Amniotic stem cell (primary cell): ENCODE results near the gene TRIM66.

Experiments
- DNase-seq: peaks from one replicate; lab custom pipeline; 2025; lab: John Stamatoyannopoulos, UW

TRIM66 gene

GRCh38 chr11:8713760-8714454 lies 31.4 kb upstream of the TRIM66 start:
- no peak for DNase-seq

DNA sequence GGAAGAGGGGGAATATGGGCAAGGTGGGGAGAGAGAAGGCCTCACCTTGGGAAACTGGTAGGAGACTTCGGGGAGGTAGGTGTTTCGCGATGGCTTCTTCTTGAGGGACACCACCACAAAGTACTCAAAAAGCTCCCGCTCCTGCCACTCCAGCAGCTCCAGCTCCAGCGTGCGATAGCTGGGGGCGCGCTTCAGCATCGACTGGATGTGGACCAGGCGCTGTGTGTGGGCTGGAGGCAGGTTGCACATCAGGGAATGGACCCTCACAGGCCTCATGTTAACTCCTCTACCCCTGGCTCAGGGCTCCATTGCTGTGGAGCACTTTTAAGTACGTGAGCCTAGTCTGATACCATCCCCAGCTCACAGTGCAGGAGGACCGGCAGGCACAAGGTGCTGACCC lies 30.0 kb upstream of the TRIM66 start:
- no peak for DNase-seq

DNA sequence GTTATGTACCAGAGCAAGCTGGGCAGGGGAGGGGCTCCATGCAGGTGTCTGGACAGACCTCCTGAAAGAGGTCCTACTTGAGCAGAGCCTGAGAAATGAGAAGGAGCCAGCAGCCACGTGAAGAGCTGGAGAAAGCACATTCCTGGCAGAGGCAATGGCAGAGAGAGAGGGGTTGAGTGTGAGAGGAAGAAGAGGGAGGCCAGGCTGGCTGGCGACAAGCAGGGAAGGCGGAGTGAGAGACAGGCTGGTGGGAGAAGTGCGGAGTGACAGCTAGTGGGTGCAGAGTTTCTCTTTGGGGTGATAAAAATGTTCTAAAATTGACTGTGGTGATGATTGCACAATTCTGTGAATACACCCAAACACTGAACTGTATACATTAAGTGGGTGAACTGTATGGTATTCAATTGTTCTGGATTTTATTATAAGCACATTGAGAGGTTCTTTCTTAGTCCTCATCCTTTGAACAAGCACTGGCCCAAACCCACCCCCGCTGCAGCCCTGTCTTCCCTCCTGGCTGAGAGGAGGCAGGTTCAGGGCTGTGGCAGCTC lies 29.5 kb upstream of the TRIM66 start:
- no peak for DNase-seq

GRCh38 chr11:8709777-8710176 lies 27.3 kb upstream of the TRIM66 start:
- DNase-seq, result no peak

GRCh38 chr11:8709002-8709672 lies 26.7 kb upstream of the TRIM66 start:
- peak; percentile 92 for DNase-seq

DNA sequence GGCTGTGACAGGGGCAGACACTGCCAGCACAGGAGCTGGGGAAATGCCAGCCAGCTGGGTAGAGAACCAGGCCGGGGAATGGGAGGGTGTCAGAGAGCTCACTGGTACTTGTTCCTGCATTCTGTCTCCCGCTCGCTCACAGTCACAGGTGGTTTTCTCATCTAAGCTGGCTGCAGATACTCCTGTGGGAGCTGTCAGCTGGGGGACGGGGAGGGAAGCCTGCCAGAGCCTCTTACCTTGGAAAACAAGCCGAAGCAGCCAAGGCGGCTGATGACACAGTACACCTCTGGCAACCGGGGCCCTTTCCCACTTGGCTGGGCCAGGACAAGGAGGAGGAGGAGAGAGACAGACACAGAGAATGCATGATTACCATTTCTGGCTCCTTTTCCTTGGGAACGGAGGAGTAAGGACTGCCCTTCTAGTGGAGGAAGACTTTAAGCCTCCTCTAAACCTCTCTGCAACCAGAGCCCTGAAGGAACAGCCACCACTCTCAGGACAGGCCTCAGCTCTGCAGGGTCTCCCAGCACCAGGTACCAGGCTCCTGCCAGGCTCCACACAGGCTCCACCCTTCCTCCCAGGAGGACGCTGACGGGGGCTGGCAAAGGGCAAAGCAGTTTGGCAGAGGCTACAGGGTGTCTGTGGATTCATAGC lies 25.2 kb upstream of the TRIM66 start:
- DNase-seq, result no peak

DNA sequence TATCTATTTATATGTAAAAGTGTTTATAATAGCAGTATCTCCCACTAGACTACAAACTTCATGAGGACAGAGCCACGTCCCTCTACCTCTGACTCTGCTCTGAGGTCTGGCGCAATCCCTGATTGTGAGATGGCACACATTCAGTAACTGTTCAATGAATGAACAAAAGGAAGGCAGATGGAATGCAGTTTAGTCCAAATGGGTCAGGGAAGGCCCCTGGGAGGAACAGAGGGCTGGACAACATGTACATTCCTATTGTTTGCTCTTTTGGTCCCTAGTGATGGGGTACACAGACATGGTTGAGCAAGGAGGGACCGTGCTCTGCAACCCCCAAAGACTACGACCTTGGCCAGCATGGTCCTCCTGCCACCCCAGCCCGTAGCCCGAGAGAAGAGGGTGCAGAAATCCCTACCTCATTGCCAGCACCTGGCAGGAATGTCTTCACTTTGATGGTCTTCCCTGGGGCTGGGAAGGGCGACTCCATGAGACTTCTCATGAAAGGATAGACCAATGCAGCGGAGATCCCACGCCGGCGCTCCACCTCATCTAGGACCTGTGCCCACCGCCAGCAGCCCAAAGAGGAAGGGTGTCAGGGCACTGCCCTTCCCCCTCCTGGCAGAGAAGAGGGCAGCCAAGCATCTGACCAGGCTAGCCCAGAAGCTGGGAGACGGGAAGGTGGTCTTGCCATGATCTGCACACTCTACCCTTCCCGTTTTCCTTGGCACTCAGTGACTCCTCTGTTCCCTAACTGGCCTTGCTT lies 24.4 kb upstream of the TRIM66 start:
- DNase-seq, result no peak

GRCh38 chr11:8705146-8705545 lies 22.7 kb upstream of the TRIM66 start:
- DNase-seq, result no peak

DNA sequence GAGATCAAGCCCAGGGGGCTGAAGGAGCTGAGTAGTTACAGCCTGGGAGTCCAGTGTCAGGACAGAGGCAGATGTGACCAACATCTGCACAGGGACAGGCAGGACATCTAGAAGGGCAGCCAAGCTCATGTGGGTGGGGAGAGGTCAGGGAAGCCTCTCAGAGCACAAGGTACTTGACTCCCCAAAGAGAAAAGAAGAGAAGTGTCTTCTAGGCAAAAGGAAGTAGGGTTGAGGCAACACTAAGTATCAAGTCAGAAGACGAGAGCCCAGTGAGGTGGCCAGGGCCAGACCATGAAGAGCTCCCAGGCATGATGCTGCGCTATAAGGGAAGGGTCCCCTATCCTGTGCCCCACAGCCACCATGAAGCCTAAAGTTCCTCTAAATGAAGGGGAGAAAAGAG lies 21.7 kb upstream of the TRIM66 start:
- no peak for DNase-seq

DNA sequence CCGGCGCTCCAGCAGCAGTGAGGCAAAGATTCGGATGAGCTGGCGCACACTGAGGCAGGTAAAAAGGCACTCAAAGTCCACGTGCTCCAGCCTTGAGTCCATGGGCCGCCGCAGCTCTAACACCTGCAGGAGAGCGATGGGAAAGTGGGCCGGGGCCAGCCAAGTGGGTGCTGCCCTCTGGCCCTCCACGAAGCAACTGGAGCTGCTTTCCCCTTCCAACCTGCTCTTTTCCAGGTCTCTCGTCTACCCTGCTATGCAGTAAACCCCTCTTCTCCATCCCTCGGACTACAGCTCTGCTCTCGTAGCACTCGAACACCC lies 20.1 kb upstream of the TRIM66 start:
- no peak for DNase-seq

GRCh38 chr11:8701891-8702597 lies 19.6 kb upstream of the TRIM66 start:
- DNase-seq, result no peak

GRCh38 chr11:8699903-8700302 lies 17.4 kb upstream of the TRIM66 start:
- DNase-seq, result no peak

DNA sequence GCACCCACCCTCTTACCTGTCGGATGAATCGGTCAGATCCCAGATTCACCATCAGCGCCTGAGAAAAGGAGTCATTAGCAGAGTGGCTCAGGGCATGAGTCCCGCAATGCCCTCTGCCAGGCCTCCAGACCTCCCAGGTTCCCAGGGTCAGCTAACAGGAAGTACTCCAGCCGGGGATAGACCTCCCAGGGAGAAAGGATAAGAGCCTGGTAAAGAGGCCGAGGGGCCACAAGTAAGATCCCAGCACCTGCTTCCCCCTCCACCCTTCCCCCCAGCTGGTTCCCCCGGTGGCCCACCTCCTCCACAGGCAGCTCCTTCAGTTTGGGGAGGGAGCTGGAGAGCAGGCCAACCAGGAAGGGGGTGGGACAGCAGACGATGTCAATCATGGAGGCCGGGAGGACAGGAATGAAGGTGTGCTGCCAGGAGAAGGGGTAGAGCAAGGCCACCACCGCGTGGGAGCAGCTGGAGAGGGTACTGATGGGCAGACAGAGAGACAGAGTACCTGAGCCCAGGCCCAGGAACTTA lies 16.5 kb upstream of the TRIM66 start:
- no peak for DNase-seq

- DNase-seq, result no peak
These were observed 15.9 kb upstream of the TRIM66 start for GRCh38 chr11:8698379-8698851.

- no peak for DNase-seq
These were observed 14.6 kb upstream of the TRIM66 start for GRCh38 chr11:8697054-8697453.

DNA sequence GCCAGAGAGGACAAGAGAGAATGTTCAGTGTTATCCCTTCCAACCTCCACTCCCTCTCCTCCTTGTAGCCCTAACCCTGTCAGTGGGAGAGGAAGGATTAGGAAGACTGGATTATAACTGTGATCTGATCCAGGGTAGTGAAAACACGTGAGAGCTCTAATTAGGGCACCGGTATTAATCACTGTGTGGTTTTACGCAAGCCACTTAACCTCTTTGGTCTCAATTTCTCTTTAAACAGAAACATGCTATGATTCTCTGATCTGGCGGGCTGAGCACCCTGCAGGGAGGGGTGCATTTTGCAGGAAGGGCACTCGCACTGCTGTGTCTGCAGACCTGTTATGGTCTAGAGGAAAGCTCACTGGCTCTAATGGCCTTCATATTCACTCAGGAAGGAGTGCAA lies 11.7 kb upstream of the TRIM66 start:
- DNase-seq, result no peak

DNA sequence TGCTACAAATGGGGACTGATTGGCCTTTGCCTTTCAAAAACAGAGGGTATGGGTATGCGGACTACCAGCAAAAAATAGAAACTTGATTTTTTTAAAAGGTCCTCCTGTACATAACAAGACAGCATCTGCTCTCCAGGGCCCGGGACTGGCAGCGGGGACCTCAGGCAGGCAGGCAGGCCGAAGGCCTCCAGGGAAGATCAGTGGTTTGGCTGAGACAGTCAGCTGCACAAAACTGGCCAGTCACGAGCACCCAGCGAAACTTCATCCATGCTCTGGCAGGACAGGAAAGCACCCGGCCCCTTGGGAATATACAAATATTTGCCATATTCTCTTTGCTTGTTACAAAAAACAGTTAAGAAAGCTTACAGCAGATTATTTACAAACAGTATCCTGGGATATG lies 11.1 kb upstream of the TRIM66 start:
- no peak for DNase-seq

DNA sequence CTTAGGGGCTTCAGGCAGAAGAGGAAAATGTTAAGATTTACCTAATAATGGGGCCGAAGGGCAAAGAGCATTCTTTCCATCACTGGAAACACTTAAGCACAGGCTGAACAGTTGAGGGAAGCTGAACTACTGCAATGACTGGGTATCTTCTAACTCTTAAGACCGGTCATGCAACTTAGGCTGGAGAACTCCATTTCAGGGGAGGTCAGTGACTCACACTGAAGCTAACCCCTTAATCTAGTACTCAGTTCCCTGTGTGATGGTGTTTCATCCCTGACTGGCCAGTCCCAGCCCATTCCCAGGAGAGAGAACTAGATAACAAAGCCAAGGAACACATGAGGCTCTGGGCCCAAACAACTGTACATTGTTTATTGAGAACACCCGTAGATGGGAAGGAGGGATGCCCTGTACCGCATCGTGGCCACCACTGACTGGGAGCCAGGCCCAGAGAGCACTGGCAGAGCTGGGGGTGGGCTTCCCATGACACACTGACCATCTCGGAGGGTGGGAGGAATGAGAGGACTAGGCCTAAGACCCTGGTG lies 10.6 kb upstream of the TRIM66 start:
- DNase-seq, result no peak

- no peak for DNase-seq
These were observed 10.0 kb upstream of the TRIM66 start for GRCh38 chr11:8692417-8692816.

DNA sequence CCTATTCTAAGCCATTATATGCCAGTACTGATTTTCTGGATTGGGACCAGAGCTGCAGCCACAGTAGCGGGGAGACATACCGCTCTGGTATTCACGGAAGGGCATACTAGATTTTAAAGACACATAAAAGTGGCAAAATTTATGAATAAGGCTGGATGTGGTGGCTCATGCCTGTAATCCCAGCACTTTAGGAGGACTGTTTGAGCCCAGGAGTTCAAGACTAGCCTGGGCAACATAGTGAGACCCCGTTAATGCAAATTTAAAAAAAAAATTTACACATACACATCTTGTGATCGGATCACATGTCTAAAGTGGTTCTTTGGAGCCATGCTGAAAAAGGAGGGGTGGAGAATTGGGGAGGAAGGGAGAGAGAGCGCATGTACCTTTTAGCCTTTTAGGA lies 9.1 kb upstream of the TRIM66 start:
- no peak for DNase-seq
